HTR-8/SVneo (cell line): ENCODE data around the gene SHISA4.
"Not testable (repeated sequence)": the region's sequence is repeated elsewhere in the genome, so short reads cannot be mapped to it uniquely, and the experiment has no call there.

Source experiments
- DNase-seq: peaks from one replicate; pipeline ENCODE4 v3.0.0; 2011; ENCODE audit warnings: low spot score, mixed read lengths; ENCODE audit not compliant: insufficient read length
- FAIRE-seq: peaks from 2 replicates; lab custom pipeline; 2011; peaks lifted over from hg19 to GRCh38; lab: Jason Lieb, UNC

The SHISA4 gene

GRCh38 chr1:201895913-201896807 lies 7.5 kb downstream of the SHISA4 start:
- FAIRE-seq (peak; percentile 95), DNase-seq (peak; percentile 94)

- peak; percentile 93 for FAIRE-seq
- no peak for DNase-seq
Observed at GRCh38 chr1:201896951-201897391, 8.3 kb downstream of the SHISA4 start.

GRCh38 chr1:201898240-201898894 lies 9.7 kb downstream of the SHISA4 start:
- no peak for FAIRE-seq
- no peak for DNase-seq

GRCh38 chr1:201898992-201899391 lies 10.3 kb downstream of the SHISA4 start:
- FAIRE-seq (no peak), DNase-seq (no peak)

GRCh38 chr1:201899683-201900429 lies 11.2 kb downstream of the SHISA4 start:
- FAIRE-seq (no peak), DNase-seq (no peak)

- FAIRE-seq (no peak), DNase-seq (no peak)
Observed at GRCh38 chr1:201900476-201900875, 11.8 kb downstream of the SHISA4 start.

- FAIRE-seq, DNase-seq: not testable (repeated sequence)
Observed at GRCh38 chr1:201901036-201901435, 12.3 kb downstream of the SHISA4 start.

GRCh38 chr1:201902198-201902597 lies 13.5 kb downstream of the SHISA4 start:
- DNase-seq: no peak
- FAIRE-seq: no peak

GRCh38 chr1:201903135-201903534 lies 14.4 kb downstream of the SHISA4 start:
- peak; percentile 59 for FAIRE-seq

GRCh38 chr1:201904579-201904978 lies 15.9 kb downstream of the SHISA4 start:
- DNase-seq (no peak), FAIRE-seq (no peak)

More at GRCh38 chr1:201903135-201903534, 14.4 kb downstream of the SHISA4 start:
- no peak for DNase-seq

- DNase-seq: no peak
Observed at GRCh38 chr1:201905234-201905890, 16.7 kb downstream of the SHISA4 start.

GRCh38 chr1:201906336-201906735 lies 17.6 kb downstream of the SHISA4 start:
- FAIRE-seq (no peak), DNase-seq (no peak)

More at GRCh38 chr1:201905234-201905890, 16.7 kb downstream of the SHISA4 start:
- no peak for FAIRE-seq

GRCh38 chr1:201907621-201908020 lies 18.9 kb downstream of the SHISA4 start:
- DNase-seq: no peak
- no peak for FAIRE-seq

GRCh38 chr1:201911826-201912571 lies 23.3 kb downstream of the SHISA4 start:
- no peak for FAIRE-seq
- DNase-seq: no peak

- no peak for DNase-seq
- no peak for FAIRE-seq
Observed at GRCh38 chr1:201912832-201913231, 24.1 kb downstream of the SHISA4 start.

GRCh38 chr1:201914456-201915235 lies 25.9 kb downstream of the SHISA4 start:
- FAIRE-seq: no peak
- no peak for DNase-seq

- FAIRE-seq (peak; percentile 90), DNase-seq (peak; percentile 81)
Observed at GRCh38 chr1:201916649-201917249, 28.1 kb downstream of the SHISA4 start.

- no peak for FAIRE-seq
Observed at GRCh38 chr1:201917362-201918033, 28.8 kb downstream of the SHISA4 start.

More at GRCh38 chr1:201917362-201918033, 28.8 kb downstream of the SHISA4 start:
- DNase-seq: no peak
